T1000 (cell line): Measurements from ENCODE around the gene CNTN5.

ENCODE experiments used
- DNase-seq: peaks from one replicate; lab custom pipeline; 2025; ENCODE audit warnings: mixed read lengths; lab: John Stamatoyannopoulos, UW

Gene CNTN5

GRCh38 chr11:99918761-99919160 lies 898.0 kb downstream of the CNTN5 start:
- no peak for DNase-seq

- DNase-seq = no peak
Observed at GRCh38 chr11:99920956-99921355, 900.2 kb downstream of the CNTN5 start.

- DNase-seq = no peak
Observed at GRCh38 chr11:99925968-99926367, 905.2 kb downstream of the CNTN5 start.

- DNase-seq = no peak
Observed at GRCh38 chr11:99932684-99933083, 911.9 kb downstream of the CNTN5 start.

- no peak for DNase-seq
Observed at GRCh38 chr11:99934008-99934407, 913.3 kb downstream of the CNTN5 start.

GRCh38 chr11:99937330-99937729 lies 916.6 kb downstream of the CNTN5 start:
- no peak for DNase-seq

GRCh38 chr11:99952816-99953215 lies 932.1 kb downstream of the CNTN5 start:
- DNase-seq = no peak

- DNase-seq = no peak
Observed at GRCh38 chr11:99960536-99960935, 939.8 kb downstream of the CNTN5 start.

GRCh38 chr11:99968336-99968735 lies 947.6 kb downstream of the CNTN5 start:
- DNase-seq = no peak

GRCh38 chr11:99973993-99974392 lies 953.2 kb downstream of the CNTN5 start:
- DNase-seq = no peak

- no peak for DNase-seq
Observed at GRCh38 chr11:99979042-99979441, 958.3 kb downstream of the CNTN5 start.

- no peak for DNase-seq
Observed at GRCh38 chr11:99987821-99988470, 967.2 kb downstream of the CNTN5 start.

GRCh38 chr11:99988471-99988837 lies 967.7 kb downstream of the CNTN5 start:
- no peak for DNase-seq

GRCh38 chr11:100003985-100004384 lies 983.2 kb downstream of the CNTN5 start:
- no peak for DNase-seq

GRCh38 chr11:100004541-100004940 lies 983.8 kb downstream of the CNTN5 start:
- no peak for DNase-seq

- DNase-seq = no peak
Observed at GRCh38 chr11:100008417-100008816, 987.7 kb downstream of the CNTN5 start.

GRCh38 chr11:100009728-100010127 lies 989.0 kb downstream of the CNTN5 start:
- DNase-seq = no peak

- no peak for DNase-seq
Observed at GRCh38 chr11:100010393-100010792, 989.6 kb downstream of the CNTN5 start.

- no peak for DNase-seq
Observed at GRCh38 chr11:100011697-100012096, 990.9 kb downstream of the CNTN5 start.

- DNase-seq = no peak
Observed at GRCh38 chr11:100013011-100013410, 992.3 kb downstream of the CNTN5 start.

GRCh38 chr11:100031973-100032372 lies 1011.2 kb downstream of the CNTN5 start:
- no peak for DNase-seq

- no peak for DNase-seq
Observed at GRCh38 chr11:100061006-100061405, 1040.3 kb downstream of the CNTN5 start.

GRCh38 chr11:100066399-100066798 lies 1045.7 kb downstream of the CNTN5 start:
- no peak for DNase-seq

- DNase-seq = no peak
Observed at GRCh38 chr11:100068116-100068515, 1047.4 kb downstream of the CNTN5 start.
